ENCODE results near the gene DGCR8.
A peak's percentile ranks its signal among the peaks of the same experiment; 100 is the strongest.

DGCR8 gene

DNA sequence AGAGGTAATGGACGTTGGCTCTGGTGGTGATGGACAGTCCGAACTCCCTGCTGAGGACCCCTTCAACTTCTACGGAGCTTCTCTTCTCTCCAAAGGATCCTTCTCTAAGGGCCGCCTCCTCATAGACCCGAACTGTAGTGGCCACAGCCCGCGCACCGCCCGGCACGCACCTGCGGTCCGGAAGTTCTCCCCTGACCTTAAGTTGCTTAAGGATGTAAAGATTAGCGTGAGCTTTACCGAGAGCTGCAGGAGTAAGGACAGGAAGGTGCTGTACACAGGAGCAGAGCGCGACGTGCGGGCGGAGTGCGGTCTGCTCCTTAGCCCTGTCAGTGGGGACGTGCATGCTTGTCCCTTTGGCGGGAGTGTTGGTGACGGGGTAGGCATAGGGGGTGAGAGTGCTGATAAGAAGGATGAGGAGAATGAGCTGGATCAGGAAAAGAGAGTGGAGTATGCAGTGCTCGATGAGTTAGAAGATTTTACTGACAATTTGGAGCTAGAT lies 6.1 kb downstream of the DGCR8 start:
- no peak for DNase-seq (ENCODE audit: low spot score)
- ChIA-PET CTCF (no interaction called here), POLR2A (ENCODE audit: low non-redundant PET) (no interaction called here)
- no peak for TF ChIP-seq CTCF (conservative IDR thresholded peaks at IDR 0.05; ENCODE audit: low read depth)
- no peak overlapping the region for H3K27ac ChIP-seq

- CTCF ChIA-PET, result no interaction called here
- DNase-seq (ENCODE audit: low spot score), result no peak
- H3K27ac ChIP-seq, result no peak overlapping the region
- no peak for TF ChIP-seq CTCF (conservative IDR thresholded peaks at IDR 0.05; ENCODE audit: low read depth)
- POLR2A ChIA-PET (ENCODE audit: low non-redundant PET), result no interaction called here
Measured at GRCh38 chr22:20086763-20087162, 6.7 kb downstream of the DGCR8 start.

DNA sequence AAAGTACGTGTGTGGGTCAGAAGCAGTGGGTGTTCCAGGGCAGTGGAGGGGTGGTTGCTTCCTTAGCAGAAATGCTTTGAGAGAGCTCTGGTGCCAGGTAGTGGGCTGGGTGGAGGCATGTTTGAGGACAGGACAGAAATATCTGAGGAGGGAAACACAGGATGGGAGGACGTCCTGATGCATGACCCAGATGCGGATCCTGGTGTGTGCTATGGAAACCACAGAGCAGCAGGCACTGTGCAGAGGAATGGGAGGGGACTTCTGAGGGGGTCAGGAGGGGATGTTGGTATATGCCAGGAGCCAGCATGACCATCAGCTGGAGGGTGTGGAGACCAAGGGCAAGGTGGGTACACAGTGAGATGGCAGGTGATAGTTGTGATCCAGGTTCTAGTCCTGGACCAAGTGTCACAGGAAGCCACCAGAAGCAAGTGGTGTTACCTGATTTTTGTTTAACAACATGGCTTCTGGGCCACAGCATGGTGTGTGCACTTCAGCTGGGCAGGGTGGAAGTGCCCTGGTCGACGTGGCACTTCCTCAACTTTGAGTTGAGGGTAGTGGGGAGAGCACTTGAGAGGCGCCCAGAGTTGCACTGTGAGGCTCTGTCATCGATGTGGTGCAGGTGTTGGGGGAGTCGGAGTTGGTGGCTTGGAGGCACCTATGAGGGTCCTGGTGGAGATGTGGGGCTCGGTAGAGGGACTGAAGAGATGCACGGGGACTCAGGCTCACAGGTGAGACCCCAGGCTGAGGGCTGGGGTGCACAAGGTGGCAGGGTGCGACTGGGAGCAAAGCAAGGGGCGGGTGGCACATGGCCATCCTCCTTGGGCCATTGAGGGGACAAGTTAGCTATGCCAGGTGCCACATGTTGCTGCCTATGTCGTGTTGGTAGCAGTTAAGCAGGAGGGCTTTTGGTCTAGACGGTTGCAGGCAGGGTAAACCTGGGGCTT lies 7.5 kb downstream of the DGCR8 start:
- CTCF ChIA-PET, result no interaction called here

DNA sequence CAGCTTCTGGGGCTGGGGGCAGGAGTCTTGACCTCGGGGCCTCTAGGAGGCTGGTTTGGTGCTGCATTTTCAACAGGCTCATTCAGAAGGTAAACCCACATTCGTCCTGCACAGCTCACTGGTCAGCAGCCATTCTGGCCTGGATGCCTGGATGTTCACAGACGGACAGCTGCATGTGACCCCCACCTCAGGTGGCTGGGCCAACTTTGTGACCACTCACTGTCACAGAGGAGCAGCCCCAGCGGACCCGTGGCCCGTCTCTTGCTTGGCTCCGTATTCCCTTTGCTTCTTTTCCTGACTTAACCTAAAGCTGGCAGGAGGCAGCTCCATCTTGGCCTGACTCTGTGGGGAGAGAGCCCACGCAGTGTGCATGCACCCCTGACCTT lies 8.2 kb downstream of the DGCR8 start:
- no peak overlapping the region for H3K27ac ChIP-seq
- ChIA-PET CTCF (no interaction called here), POLR2A (ENCODE audit: low non-redundant PET) (no interaction called here)
- no peak for TF ChIP-seq CTCF (conservative IDR thresholded peaks at IDR 0.05; ENCODE audit: low read depth)
- DNase-seq (ENCODE audit: low spot score), result no peak

More for the DNA sequence above, 7.5 kb downstream of the DGCR8 start:
- TF ChIP-seq CTCF (conservative IDR thresholded peaks at IDR 0.05; ENCODE audit: low read depth), result no peak
- DNase-seq (ENCODE audit: low spot score), result no peak
- POLR2A ChIA-PET (ENCODE audit: low non-redundant PET), result no interaction called here
- H3K27ac ChIP-seq, result no peak overlapping the region

DNA sequence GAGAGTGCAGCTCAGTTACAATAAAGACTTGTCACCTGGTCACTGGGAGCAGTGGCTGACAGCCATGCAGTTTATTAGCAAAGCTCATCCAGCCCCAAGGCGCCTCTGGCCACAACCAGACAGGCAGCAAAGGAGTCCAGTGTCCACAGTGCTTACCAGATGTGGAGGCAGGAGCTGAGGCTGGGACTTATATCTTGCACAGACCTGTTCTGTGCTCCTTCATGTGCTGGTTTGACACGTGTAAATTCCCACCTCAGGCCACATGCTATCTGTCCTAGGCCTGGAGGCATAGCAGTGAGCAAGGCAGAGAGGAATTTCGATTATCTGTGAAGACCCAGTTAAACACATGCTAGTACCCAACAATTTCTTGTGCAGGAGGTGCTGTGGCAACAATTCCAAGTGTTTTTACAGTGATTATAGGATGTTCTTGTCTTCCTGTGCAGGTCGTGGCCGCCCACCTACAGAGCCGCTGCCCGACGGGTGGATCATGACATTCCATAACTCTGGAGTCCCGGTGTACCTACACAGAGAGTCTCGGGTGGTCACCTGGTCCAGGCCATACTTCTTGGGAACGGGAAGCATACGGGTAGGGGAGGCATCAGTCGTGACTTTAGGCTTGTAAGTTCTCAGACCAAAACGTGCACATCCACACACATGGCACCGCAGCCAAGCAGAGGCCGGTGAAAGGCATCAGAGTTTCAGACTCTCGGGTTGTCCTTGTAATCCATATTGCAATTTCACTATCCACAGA lies 9.4 kb downstream of the DGCR8 start:
- CTCF ChIA-PET, result interaction anchor here (0.7 kb wide), 1 partner anchor 151 kb away, joined by 3 read pairs; no protein-coding TSS in a partner anchor
- TF ChIP-seq CTCF (conservative IDR thresholded peaks at IDR 0.05; ENCODE audit: low read depth), result no peak
- DNase-seq (ENCODE audit: low spot score), result no peak
- POLR2A ChIA-PET (ENCODE audit: low non-redundant PET), result no interaction called here
- H3K27ac ChIP-seq, result peak overlapping the region; percentile 15; the same call in 1 of the 2 replicates

DNA sequence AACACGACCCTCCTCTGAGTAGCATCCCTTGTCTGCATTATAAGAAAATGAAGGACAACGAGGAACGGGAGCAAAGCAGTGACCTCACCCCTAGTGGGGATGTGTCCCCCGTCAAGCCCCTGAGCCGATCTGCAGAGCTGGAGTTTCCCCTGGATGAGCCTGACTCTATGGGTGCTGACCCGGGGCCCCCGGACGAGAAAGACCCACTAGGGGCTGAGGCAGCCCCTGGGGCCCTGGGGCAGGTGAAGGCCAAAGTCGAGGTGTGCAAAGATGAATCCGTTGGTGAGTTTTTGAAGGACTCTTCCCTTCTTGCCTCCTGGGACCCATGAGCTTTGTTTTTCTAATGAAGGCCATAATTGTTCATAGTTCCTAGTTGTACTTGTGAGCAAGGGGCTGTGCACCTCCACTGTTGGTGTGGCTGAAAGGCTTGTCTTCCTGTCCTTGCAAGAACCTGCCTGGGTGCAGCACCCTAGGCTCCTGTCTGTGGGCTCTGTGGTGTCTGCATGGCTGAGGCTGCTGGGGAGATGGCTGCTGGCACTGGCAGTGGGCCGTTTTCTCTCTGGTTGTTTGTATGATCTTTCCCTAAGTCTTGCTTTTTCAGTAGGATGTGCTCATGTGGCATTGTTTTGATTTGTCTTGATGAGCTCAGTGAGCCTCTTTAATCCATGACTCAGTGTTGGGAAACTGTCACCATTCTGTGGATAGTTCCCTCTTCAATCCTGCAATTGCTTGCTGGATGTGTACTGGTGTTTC lies 10.1 kb downstream of the DGCR8 start:
- POLR2A ChIA-PET (ENCODE audit: low non-redundant PET), result no interaction called here
- peak overlapping the region; percentile 19; the same call in 1 of the 2 replicates for H3K27ac ChIP-seq
- no peak for DNase-seq (ENCODE audit: low spot score)
- no peak for TF ChIP-seq CTCF (conservative IDR thresholded peaks at IDR 0.05; ENCODE audit: low read depth)
- CTCF ChIA-PET, result no interaction called here
